GM10266 (cell line): ENCODE data around the gene LPXN.

Experiments used
- DNase-seq: peaks from one replicate; pipeline ENCODE4 v3.0.0; 2012; ENCODE audit errors: extremely low spot score
- TF ChIP-seq, protein P1 (sequence below): IDR thresholded peaks from 2 replicates; pipeline ENCODE4 v1.5.1; 2012; ENCODE audit warnings: mild to moderate bottlenecking, low read depth; ENCODE audit not compliant: control insufficient read depth, insufficient read depth; ENCODE audit errors: missing control alignments

The LPXN gene

DNA sequence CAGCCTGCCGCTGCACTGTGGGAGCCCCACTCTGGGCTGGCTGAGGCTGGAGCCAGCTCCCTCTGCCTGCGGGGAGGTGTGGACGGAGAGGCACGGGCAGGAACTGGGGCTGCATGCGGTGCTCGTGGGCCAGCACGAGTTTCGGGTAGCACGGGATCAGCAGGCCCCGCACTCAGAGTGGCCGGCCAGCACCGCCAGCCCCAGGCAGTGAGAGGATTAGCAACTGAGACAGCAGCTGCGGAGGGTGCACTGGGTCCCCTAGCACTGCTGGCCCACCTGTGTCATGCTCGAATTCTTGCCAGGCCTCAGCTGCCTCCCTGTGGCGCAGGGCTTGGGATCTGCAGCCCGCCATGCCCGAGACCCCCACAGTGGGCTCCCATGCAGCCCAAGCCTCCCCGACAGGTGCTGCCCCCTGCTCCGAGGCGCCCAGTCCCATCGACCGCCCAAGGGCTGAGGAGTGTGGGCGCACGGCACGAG is 43.8 kb downstream of the LPXN start:
- DNase-seq = no peak
- TF ChIP-seq, protein P1, sequence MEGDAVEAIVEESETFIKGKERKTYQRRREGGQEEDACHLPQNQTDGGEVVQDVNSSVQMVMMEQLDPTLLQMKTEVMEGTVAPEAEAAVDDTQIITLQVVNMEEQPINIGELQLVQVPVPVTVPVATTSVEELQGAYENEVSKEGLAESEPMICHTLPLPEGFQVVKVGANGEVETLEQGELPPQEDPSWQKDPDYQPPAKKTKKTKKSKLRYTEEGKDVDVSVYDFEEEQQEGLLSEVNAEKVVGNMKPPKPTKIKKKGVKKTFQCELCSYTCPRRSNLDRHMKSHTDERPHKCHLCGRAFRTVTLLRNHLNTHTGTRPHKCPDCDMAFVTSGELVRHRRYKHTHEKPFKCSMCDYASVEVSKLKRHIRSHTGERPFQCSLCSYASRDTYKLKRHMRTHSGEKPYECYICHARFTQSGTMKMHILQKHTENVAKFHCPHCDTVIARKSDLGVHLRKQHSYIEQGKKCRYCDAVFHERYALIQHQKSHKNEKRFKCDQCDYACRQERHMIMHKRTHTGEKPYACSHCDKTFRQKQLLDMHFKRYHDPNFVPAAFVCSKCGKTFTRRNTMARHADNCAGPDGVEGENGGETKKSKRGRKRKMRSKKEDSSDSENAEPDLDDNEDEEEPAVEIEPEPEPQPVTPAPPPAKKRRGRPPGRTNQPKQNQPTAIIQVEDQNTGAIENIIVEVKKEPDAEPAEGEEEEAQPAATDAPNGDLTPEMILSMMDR = no peak

DNA sequence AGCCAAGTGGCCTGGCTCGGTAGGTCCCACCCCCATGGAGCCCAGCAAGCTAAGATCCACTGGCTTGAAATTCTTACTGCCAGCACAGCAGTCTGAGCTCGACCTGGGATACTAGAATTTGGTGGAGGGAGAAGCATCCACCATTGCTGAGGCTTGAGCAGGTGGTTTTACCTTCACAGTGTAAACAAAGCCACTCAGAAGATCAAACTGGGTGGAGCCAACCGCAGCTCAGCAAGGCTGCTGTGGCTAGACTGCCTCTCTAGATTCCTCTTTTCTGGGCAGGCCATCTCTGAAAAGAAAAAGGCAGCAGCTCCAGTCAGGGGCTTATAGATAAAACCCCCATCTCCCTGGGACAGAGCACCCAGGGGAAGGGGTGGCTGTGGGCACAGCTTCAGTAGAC is 45.4 kb downstream of the LPXN start:
- no peak for DNase-seq
- TF ChIP-seq, protein P1 = no peak

DNA sequence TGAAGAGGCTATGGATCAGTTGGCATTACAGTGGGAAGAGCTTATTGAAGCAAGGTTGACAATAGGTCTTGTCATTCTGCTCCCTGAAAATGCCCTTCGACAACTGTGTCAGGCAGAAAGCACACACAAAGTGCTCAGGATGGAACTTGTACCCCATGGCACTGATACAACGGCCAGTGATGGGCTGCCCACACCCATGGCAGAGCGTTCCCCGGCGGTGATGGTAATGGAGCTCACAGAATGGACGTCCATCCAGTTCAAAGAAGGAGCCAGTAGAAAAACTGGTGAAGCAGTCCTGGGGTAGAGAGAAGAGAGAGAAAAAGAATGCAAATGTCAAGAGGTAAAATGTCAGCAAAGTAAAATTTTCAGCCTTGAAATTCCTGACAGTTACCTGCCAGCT is 48.2 kb downstream of the LPXN start:
- TF ChIP-seq, protein P1 = no peak
- no peak for DNase-seq

GRCh38 chr11:58526721-58527120 is 48.9 kb downstream of the LPXN start:
- no peak for DNase-seq
- TF ChIP-seq, protein P1 = no peak

DNA sequence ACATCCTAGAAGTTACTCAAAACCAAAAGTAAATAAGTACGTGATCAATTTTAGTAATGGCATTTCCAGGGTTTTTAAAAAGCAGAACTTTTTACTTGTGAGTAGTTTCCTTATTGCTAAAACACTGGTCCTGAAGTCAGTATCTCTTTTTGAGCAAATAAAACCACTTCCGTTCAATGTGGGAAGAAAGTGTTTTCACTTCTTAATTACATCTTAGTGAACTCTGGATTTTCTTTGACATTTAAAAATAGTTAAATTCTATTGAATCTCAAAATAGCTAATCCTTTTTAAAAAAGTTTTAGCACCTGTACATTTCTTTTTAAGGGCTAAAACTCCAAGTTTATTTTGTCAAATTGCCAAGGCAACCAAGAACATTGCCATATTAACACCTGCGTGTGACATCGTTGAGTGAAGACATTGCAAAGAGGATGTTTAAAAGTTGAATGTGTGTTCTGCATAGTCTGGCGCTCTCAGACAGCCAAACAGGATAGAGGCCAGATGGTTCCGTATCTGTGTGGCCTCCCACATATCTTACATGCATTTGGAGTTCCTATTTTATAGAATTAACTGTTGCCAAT is 50.5 kb downstream of the LPXN start:
- TF ChIP-seq, protein P1 = no peak
- DNase-seq = peak; percentile 74

GRCh38 chr11:58524232-58525036 is 51.2 kb downstream of the LPXN start:
- DNase-seq = peak; percentile 38
- TF ChIP-seq, protein P1 = peak; percentile 85

DNA sequence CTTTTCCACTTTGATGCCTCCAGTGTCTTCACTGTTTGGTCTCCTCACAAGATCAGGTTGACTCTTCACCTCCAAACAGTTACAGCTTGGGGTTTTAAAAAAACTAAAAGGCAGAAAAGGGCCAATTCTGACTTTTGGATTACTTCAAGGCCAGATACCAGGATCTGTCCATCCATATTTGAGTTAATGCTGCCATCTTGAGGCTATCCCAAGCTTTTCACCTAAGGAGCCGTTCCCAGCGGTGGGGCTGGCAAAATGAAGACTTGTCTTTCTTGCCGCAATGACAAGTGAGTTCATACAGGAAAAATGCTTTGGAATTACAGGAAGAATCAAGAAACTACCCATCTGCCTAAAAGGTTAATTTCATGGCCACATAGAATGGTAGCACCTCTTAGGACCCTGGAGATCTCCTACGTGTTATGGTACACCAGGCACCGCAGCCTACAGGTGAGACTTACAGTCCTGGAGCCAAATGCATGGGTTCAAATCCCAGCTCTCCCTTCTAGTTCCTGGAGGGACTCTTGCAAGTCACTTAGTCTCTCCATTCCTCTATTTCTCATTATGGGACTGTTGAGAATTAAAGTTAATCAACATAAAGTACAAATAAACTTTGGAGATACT is 61.8 kb downstream of the LPXN start:
- TF ChIP-seq, protein P1 = peak; percentile 66
- no peak for DNase-seq
